ENCODE results near the gene RBPJ.

Gene RBPJ

GRCh38 chr4:26412381-26413372, 91.9 kb downstream of the RBPJ start:
- Histone ChIP-seq H3K4me1 (ENCODE audit: insufficient read depth, low read length) (no peaks in the 10 kb centered on the region), H3K4me3 (ENCODE audit: low read length) (no peak overlapping the region), H3K9me3 (ENCODE audit: insufficient read depth, low read depth, low read length) (no peaks in the 10 kb centered on the region), H3K36me3 (ENCODE audit: insufficient read depth, low read depth, low read length) (peaks cover 50% of the 10 kb centered on the region), H3K27me3 (ENCODE audit: insufficient read depth, low read length) (no peaks in the 10 kb centered on the region), H3K9ac (ENCODE audit: low read depth, low read length) (no peak overlapping the region), H3K27ac (ENCODE audit: low read length) (no peak overlapping the region)

GRCh38 chr4:26413582-26413981, 92.8 kb downstream of the RBPJ start:
- H3K4me1 ChIP-seq (ENCODE audit: insufficient read depth, low read length): no peaks in the 10 kb centered on the region
- H3K36me3 ChIP-seq (ENCODE audit: insufficient read depth, low read depth, low read length): peaks cover 45% of the 10 kb centered on the region
- no peak overlapping the region for H3K4me3 ChIP-seq (ENCODE audit: low read length)
- H3K27ac ChIP-seq (ENCODE audit: low read length): no peak overlapping the region
- no peaks in the 10 kb centered on the region for H3K9me3 ChIP-seq (ENCODE audit: insufficient read depth, low read depth, low read length)
- H3K27me3 ChIP-seq (ENCODE audit: insufficient read depth, low read length): no peaks in the 10 kb centered on the region
- no peak overlapping the region for H3K9ac ChIP-seq (ENCODE audit: low read depth, low read length)

- no peak overlapping the region for H3K4me3 ChIP-seq (ENCODE audit: low read length)
- H3K4me1 ChIP-seq (ENCODE audit: insufficient read depth, low read length): peaks cover 27% of the 10 kb centered on the region
- peaks cover 53% of the 10 kb centered on the region for H3K36me3 ChIP-seq (ENCODE audit: insufficient read depth, low read depth, low read length)
- H3K27me3 ChIP-seq (ENCODE audit: insufficient read depth, low read length): no peaks in the 10 kb centered on the region
- H3K9ac ChIP-seq (ENCODE audit: low read depth, low read length): no peak overlapping the region
- no peak overlapping the region for H3K27ac ChIP-seq (ENCODE audit: low read length)
- no peaks in the 10 kb centered on the region for H3K9me3 ChIP-seq (ENCODE audit: insufficient read depth, low read depth, low read length)
Observed at GRCh38 chr4:26418107-26418506, 97.3 kb downstream of the RBPJ start.

DNA sequence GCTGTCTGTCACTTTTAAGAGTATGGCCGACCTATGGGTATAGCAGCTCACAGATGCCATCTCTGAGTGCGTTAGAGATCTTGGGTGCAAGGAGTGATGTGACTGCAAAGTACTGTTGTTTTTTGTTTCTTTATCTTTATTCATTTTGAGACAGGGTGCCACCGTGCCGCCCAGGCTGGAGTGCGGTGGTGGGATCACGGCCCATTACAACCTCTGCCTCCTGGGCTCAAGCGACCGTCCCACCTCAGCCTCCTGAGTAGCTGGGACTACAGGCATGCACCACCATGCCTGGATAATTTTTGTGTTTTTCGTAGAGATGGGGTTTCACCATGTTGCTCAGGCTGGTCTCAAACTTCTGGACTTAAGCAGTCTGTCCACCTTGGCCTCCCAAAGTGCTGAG, 98.0 kb downstream of the RBPJ start:
- Histone ChIP-seq H3K27me3 (ENCODE audit: insufficient read depth, low read length) (no peaks in the 10 kb centered on the region), H3K9me3 (ENCODE audit: insufficient read depth, low read depth, low read length) (no peaks in the 10 kb centered on the region), H3K9ac (ENCODE audit: low read depth, low read length) (no peak overlapping the region), H3K36me3 (ENCODE audit: insufficient read depth, low read depth, low read length) (peaks cover 53% of the 10 kb centered on the region), H3K4me1 (ENCODE audit: insufficient read depth, low read length) (peaks cover 30% of the 10 kb centered on the region), H3K27ac (ENCODE audit: low read length) (no peak overlapping the region), H3K4me3 (ENCODE audit: low read length) (no peak overlapping the region)

- peaks cover 30% of the 10 kb centered on the region for H3K4me1 ChIP-seq (ENCODE audit: insufficient read depth, low read length)
- H3K36me3 ChIP-seq (ENCODE audit: insufficient read depth, low read depth, low read length): peaks cover 54% of the 10 kb centered on the region
Observed at GRCh38 chr4:26420438-26420837, 99.6 kb downstream of the RBPJ start.

GRCh38 chr4:26420913-26421312, 100.1 kb downstream of the RBPJ start:
- Histone ChIP-seq H3K36me3 (ENCODE audit: insufficient read depth, low read depth, low read length) (peaks cover 54% of the 10 kb centered on the region), H3K9ac (ENCODE audit: low read depth, low read length) (no peak overlapping the region), H3K4me1 (ENCODE audit: insufficient read depth, low read length) (peaks cover 30% of the 10 kb centered on the region), H3K9me3 (ENCODE audit: insufficient read depth, low read depth, low read length) (no peaks in the 10 kb centered on the region), H3K27me3 (ENCODE audit: insufficient read depth, low read length) (no peaks in the 10 kb centered on the region), H3K4me3 (ENCODE audit: low read length) (no peak overlapping the region), H3K27ac (ENCODE audit: low read length) (no peak overlapping the region)

More at GRCh38 chr4:26420438-26420837, 99.6 kb downstream of the RBPJ start:
- Histone ChIP-seq H3K27ac (ENCODE audit: low read length) (no peak overlapping the region), H3K4me3 (ENCODE audit: low read length) (no peak overlapping the region), H3K27me3 (ENCODE audit: insufficient read depth, low read length) (no peaks in the 10 kb centered on the region), H3K9ac (ENCODE audit: low read depth, low read length) (no peak overlapping the region), H3K9me3 (ENCODE audit: insufficient read depth, low read depth, low read length) (no peaks in the 10 kb centered on the region)

DNA sequence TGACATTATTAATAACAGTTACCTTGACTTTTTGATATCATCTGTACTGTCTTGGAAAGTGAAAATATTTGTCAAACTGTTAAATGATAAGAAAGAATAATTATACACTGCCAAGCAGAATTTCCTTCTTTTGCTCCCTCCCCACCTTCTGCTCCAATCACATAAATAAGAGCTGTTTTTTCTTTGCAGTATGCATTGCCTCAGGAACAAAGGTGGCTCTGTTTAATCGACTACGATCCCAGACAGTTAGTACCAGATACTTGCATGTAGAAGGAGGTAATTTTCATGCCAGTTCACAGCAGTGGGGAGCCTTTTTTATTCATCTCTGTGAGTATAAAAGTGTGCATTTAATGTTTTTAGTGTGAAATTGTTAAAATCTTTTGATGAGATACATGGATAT, 103.3 kb downstream of the RBPJ start:
- H3K9me3 ChIP-seq (ENCODE audit: insufficient read depth, low read depth, low read length): no peaks in the 10 kb centered on the region
- H3K36me3 ChIP-seq (ENCODE audit: insufficient read depth, low read depth, low read length): peaks cover 73% of the 10 kb centered on the region
- peaks cover 30% of the 10 kb centered on the region for H3K4me1 ChIP-seq (ENCODE audit: insufficient read depth, low read length)
- no peaks in the 10 kb centered on the region for H3K27me3 ChIP-seq (ENCODE audit: insufficient read depth, low read length)
- H3K27ac ChIP-seq (ENCODE audit: low read length): no peak overlapping the region
- H3K4me3 ChIP-seq (ENCODE audit: low read length): no peak overlapping the region
- H3K9ac ChIP-seq (ENCODE audit: low read depth, low read length): no peak overlapping the region

DNA sequence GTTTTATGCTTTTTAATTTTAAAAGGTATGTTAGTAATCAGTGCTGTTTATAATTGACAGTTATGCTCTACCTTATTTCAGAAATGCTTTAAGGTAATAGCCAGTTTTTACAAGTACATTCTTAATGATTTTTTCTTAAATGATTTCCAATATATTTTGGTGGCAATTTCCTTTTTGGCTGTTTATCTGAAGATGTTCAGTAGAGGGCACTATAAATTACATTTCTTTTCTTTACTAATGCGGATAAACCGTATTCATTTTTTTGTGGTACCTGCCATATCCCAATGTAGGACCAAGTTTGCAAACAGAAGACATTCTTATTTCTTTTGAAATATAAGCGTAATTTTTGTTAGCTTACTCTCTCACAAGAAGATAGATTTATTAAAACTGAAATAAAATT, 104.0 kb downstream of the RBPJ start:
- Histone ChIP-seq H3K27ac (ENCODE audit: low read length) (no peak overlapping the region), H3K4me1 (ENCODE audit: insufficient read depth, low read length) (peaks cover 28% of the 10 kb centered on the region), H3K36me3 (ENCODE audit: insufficient read depth, low read depth, low read length) (peaks cover 80% of the 10 kb centered on the region), H3K27me3 (ENCODE audit: insufficient read depth, low read length) (no peaks in the 10 kb centered on the region), H3K4me3 (ENCODE audit: low read length) (no peak overlapping the region), H3K9ac (ENCODE audit: low read depth, low read length) (no peak overlapping the region), H3K9me3 (ENCODE audit: insufficient read depth, low read depth, low read length) (no peaks in the 10 kb centered on the region)

DNA sequence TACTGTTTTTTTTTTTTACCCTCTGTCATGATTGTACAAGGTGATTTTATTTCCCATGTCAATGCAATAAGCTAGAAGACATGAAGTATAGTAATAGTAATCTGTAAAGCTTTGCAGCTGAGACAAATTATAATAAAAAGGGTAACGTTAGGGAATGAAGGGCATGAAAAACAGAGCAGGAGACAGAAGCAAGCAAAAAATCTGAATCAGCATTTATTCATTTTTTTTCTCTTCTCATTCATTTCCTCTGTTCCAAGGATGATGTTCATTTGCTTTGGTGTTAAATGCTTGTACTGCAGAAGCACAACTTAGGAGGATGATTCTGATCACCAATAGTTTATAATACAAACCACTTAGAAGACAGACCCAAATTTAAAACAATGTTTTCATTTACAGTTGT, 105.1 kb downstream of the RBPJ start:
- Histone ChIP-seq H3K27ac (ENCODE audit: low read length) (no peak overlapping the region), H3K36me3 (ENCODE audit: insufficient read depth, low read depth, low read length) (peaks cover 91% of the 10 kb centered on the region), H3K4me3 (ENCODE audit: low read length) (no peak overlapping the region), H3K27me3 (ENCODE audit: insufficient read depth, low read length) (no peaks in the 10 kb centered on the region), H3K4me1 (ENCODE audit: insufficient read depth, low read length) (peaks cover 21% of the 10 kb centered on the region), H3K9me3 (ENCODE audit: insufficient read depth, low read depth, low read length) (no peaks in the 10 kb centered on the region), H3K9ac (ENCODE audit: low read depth, low read length) (no peak overlapping the region)

GRCh38 chr4:26426892-26427291, 106.1 kb downstream of the RBPJ start:
- Histone ChIP-seq H3K4me1 (ENCODE audit: insufficient read depth, low read length) (peaks cover 15% of the 10 kb centered on the region), H3K27ac (ENCODE audit: low read length) (no peak overlapping the region), H3K9me3 (ENCODE audit: insufficient read depth, low read depth, low read length) (no peaks in the 10 kb centered on the region), H3K27me3 (ENCODE audit: insufficient read depth, low read length) (no peaks in the 10 kb centered on the region), H3K9ac (ENCODE audit: low read depth, low read length) (no peak overlapping the region), H3K36me3 (ENCODE audit: insufficient read depth, low read depth, low read length) (peaks cover 93% of the 10 kb centered on the region), H3K4me3 (ENCODE audit: low read length) (no peak overlapping the region)

GRCh38 chr4:26429910-26430309, 109.1 kb downstream of the RBPJ start:
- H3K27ac ChIP-seq (ENCODE audit: low read length): no peak overlapping the region
- no peaks in the 10 kb centered on the region for H3K27me3 ChIP-seq (ENCODE audit: insufficient read depth, low read length)
- H3K36me3 ChIP-seq (ENCODE audit: insufficient read depth, low read depth, low read length): peaks cover 97% of the 10 kb centered on the region

DNA sequence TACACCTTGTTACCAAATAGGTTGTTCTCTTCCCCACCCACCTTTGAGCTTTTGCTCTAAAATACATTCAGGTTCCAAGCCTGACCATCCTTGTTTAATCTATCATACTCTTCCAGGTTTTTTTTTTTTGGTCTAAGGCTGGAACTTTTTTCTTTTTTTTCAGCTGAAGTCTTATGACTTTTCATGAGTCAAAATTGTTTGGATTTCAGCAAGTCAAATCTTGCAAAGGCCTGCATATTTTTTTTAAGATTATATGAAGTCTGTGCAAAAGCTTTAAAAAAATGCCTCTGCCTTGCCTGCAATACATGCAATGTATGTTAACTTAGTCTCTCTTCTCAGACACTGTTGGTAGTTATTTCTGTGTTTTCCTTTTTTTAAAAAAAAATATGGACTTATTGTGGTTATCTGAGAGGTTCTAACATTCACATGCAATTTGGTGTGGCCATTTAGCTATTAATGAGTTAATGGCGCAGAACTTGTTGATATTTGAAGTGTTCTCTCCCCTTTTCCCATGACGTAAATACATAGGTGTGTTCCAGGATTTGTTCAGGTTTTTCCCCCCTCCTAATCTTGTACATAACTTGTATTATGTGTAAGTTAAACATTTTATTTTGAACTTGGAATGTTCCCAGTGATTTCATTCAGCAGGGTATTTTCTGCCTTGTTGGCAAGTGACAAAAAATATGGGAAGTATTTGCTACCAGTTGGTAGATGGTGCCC, 110.8 kb downstream of the RBPJ start:
- no peak overlapping the region for H3K27ac ChIP-seq (ENCODE audit: low read length)
- no peaks in the 10 kb centered on the region for H3K4me1 ChIP-seq (ENCODE audit: insufficient read depth, low read length)
- no peaks in the 10 kb centered on the region for H3K27me3 ChIP-seq (ENCODE audit: insufficient read depth, low read length)
- H3K9me3 ChIP-seq (ENCODE audit: insufficient read depth, low read depth, low read length): no peaks in the 10 kb centered on the region
- H3K9ac ChIP-seq (ENCODE audit: low read depth, low read length): no peak overlapping the region
- no peak overlapping the region for H3K4me3 ChIP-seq (ENCODE audit: low read length)
- peaks cover 92% of the 10 kb centered on the region for H3K36me3 ChIP-seq (ENCODE audit: insufficient read depth, low read depth, low read length)

More at GRCh38 chr4:26429910-26430309, 109.1 kb downstream of the RBPJ start:
- no peaks in the 10 kb centered on the region for H3K4me1 ChIP-seq (ENCODE audit: insufficient read depth, low read length)
- H3K9ac ChIP-seq (ENCODE audit: low read depth, low read length): no peak overlapping the region
- no peak overlapping the region for H3K4me3 ChIP-seq (ENCODE audit: low read length)
- H3K9me3 ChIP-seq (ENCODE audit: insufficient read depth, low read depth, low read length): no peaks in the 10 kb centered on the region
